HG03439 (cell line): ENCODE data around the gene EXD3.
"Not testable (repeated sequence)": the region's sequence is repeated elsewhere in the genome, so short reads cannot be mapped to it uniquely, and the experiment has no call there.

ENCODE experiments used
- ATAC-seq: cut with Tn5 transposase; IDR thresholded peaks from one replicate; pipeline ENCODE4 v1.9.1; 2021; ENCODE audit warnings: mild to moderate bottlenecking, moderate library complexity; ENCODE audit not compliant: unreplicated experiment

The EXD3 gene, protein sequence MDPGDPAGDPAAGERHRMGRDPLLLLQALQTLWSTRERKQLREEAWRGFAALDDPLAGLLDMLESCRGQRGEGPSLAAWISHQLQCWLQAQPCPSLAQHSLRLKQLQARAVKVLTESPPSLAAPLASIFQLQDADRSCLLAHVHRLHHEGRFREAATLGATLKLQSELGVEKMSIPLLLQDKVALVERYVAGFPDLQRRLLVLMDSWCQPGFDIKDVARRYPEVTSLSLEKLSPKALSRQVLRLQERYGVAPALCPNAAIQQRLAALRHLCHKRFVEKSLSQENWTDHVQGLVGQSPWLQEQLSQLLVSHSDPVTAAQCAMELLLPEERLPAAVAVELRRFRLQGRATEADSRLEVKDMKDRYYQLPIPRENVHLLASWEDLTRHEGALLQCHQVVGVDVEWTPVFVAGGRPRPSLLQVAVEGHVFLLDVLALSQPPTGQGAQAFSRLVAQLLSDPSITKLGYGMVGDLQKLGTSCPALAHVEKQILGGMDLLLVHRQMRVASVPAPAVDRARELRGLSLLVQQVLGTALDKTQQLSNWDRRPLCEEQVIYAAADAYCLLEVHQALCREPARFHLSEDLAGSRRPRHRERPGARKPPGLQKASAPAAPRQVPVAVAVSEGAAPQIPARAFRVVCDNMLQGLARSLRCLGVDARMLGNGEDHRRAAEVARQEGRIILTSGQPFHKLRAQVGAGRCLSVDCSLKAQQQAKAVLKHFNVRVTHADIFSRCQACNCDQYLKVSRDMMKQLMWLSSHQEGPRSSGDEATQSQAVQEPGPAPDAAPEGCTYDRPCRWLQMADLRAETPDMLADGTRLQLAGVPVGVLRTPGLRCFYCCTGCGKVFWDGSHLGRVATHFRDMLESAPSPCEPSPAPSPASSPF

DNA sequence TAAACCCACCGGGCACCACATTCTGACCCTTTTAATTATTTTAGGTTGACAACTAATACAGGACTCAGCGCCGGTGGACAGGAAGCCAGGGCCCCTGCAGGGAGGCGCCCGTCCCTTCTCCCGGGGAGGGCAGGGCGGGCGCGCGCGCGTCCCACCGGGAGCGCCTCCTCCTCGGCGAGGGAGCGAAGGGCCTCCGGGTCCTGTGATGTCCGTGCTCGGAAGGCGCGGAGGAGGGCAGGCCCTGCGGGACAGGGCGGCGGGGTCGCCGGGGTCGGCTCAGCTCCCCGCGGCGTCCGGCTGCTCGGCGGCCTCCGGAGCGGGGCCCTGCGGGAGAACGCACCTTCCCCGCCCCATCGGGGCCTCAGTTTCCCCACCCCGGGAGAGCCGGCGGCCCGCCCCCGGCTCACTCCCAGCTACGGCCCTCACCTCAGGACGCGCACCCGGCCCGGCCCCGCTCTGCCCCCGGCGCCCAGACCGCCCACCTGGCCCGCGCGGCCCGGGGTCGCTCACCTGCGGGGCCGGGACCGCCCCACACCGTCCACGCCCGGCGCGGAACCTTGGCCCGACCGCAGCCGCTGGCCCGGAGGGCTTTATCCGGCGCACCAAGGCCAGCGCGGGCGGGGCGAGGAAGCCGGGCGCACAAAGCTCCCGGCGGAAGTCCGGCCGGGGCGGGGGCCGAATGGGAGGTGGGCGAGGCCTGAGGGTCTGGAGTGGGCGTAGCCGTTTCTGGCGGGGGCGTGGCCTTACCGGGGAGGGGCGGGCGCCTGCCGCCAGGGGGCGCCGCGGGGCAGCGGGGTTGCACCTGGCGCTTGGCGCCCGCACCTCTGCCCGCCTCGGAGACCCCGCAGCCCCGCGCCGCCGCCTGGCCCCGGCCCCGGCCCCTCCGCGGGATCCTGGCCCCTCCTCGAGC, at the start of gene EXD3, which contains the start of gene NOXA1:
EXD3 (minus strand) TSS at position 559 of the 910 bp plus-strand sequence. CDS start 27,805 bp downstream, outside the sequence.
NOXA1 (plus strand) TSS at position 790 of the 910 bp plus-strand sequence. CDS start 137 bp downstream, outside the sequence.
- peak; percentile 84 for ATAC-seq

- no peak for ATAC-seq
Measured at GRCh38 chr9:137470785-137471184, 47.8 kb upstream of the EXD3 start.

GRCh38 chr9:137467896-137468295, 44.9 kb upstream of the EXD3 start:
- ATAC-seq, result no peak

GRCh38 chr9:137467161-137467581, 44.2 kb upstream of the EXD3 start:
- no peak for ATAC-seq

DNA sequence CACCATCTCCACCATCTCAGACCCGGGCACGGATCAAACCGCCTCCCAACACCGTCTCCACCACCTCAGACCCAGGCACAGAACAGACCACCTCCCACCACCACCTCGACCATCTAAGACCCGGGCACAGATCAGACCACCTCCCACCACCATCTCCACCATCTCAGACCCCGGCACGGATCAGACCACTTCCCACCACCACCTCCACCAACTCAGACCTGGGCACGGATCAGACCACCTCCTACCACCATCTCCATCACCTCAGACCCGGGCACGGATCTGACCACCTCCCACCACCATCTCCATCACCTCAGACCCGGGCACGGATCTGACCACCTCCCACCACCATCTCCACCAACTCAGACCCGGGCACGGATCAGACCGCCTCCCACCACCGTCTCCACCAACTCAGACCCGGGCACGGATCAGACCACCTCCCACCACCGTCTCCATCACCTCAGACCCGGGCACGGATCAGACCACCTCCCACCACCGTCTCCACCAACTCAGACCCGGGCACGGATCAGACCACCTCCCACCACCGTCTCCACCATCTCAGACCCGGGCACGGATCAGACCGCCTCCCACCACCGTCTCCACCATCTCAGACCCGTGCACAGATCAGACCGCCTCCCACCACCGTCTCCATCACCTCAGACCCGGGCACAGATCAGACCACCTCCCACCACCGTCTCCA, 43.6 kb upstream of the EXD3 start:
- ATAC-seq, result not testable (repeated sequence)

- no peak for ATAC-seq
Measured at GRCh38 chr9:137465720-137466388, 42.9 kb upstream of the EXD3 start.

DNA sequence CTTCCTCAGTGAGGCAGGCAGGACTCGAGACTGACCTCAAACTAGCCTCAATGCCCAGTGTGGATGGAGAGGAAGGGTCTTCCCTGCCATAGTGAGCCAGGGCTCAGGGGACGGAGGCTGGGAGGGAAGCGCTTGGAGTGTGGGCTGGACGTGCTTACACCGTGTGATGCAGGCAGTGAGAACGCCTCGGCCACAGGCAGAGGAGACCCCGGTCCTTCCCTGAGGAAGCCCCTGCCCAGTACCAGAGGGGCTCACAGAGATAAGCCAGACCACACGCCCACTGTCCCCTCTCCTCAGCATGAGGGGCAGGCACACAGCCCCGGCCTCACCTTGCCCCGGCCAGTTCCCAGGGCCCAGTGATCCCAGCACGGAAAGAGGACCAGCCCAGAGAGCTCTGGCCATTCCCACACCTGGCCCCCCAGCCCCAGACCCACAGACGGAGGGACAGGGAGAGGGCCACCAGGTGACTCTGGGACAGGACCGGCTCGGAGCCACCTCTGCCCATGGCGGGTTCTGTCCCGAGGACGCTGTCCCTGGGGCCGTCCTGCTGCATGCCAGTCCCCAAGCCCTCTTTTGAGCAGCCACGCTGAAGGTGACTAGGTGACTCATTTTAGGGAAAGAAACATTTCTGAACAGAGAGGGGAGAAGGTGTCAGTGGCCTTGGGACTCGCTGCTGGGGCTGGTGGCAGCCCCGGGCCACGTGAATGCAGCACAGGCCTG, 42.2 kb upstream of the EXD3 start:
- ATAC-seq, result no peak

DNA sequence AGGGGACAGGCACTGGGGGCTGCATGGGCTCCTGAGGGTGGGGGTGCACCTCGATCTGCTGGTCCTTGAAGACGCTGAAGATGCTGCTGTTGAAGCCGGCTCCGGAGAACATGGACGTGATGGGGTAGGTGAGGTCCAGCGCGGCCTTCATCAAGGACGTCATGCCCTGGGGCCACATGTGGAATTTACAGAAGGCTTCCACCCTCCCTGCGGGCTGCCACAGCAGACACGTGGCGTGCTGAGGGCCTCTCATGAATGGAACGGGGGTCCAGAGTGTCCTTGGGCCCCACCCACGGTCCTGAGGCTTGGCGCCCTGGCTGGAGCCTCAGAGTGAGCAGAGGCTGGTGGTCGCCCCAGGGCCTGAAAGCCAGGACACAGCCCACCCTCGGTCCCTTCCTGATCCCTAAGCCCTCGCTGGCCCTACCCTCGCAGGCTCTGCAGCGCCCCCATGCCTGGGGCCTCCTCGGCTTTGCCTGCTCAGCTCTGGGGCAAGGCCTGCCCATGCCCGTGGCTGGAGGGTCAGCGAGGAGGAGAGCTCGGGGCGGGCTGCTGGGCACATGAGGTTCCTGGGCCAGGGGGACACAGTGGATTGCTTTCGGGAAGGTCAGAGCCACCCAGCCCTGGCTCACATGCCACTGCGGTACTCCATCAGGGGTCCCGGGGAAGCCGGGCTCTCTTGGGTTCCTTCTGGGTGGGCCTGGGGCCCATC, 41.5 kb upstream of the EXD3 start:
- no peak for ATAC-seq

DNA sequence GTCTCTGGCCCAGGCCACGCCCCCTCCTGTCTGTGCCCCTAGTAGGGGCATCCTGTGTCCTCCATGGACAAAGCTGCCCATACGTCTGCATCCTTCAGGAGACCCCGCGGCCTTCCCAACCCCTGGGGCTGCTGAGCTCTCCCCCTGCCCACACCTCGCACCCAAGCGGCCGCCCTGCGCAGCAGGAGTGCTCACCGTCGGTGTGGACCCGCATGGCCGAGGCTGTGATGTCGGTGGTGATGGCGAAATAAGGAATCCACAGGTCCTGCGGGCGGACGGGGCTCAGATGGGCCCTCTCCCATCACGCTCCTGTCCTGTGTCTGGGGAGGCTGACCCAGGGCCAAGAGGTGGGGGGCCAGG, 40.9 kb upstream of the EXD3 start:
- ATAC-seq, result no peak

DNA sequence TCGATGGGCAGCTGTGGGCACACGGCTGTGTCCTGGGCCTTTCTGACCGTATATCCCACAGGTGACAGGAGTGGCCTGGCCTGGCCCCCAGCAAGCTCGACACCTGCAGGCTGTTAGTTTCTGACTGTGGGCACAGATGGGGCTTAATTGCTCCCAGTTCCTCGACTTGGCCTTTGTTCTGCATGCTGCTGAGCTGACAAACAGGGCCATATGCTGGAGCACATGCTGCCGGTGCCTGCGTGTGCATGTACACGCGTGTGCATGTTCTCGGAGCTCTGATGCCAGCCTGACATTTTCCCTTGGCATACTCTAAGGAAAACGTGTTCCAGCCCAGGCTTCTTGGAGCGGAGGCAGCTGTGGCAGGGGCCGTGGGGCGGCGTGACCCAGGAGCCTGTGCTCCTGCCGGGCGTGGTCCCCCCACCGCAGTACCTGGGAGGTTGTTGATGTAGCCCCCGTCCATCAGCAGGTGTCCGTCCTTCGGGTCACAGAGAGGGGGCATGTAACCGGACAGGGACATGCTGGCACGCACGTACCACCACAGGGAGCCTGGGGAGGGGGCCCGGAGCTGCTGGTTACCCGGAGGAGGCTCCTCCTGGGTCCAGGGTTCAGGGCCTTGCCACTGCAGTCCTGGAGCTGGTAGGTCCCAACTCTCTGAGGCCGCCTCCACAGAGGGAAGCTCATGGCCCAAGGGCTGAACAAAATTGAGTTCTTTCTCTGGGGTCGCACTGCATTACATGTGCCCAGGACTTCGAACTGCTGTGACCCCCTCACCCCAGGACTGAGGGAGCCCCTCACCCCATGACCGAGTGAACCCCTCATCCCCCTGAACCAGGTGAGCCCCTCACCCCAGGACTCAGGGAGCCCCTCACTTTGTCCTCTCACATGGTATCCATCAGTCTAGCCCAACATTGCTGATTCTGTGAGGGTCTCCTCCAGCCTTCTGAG, 40.3 kb upstream of the EXD3 start:
- ATAC-seq, result no peak

DNA sequence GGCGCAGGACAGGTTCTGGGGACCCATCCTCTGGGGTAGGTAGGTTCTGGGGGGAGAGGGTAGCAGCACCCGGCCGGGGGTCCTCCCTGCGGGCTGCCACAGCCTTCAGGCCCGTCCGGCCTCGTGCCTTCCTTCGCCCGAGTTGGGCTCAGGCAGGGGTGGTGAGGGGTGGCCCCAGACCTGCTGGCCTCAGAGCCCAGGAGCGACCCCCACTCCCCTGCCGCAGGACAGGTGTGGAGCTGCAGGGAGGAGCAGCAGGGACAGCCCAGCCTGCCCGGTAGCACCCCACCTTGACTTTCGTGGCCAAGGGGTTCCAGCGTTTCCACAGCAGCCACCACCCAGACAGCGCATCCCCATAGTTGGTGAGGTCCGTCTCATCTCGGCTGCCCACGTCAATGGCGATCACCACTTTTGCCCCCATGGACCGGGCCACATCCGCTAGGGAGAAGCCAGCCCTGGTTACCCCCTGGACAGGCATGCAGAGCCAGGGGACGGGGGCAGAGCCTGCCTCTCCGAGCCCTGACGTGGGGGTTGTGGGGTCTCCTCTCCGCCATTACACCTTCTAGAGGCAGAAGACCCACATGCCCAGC, 39.5 kb upstream of the EXD3 start:
- no peak for ATAC-seq

DNA sequence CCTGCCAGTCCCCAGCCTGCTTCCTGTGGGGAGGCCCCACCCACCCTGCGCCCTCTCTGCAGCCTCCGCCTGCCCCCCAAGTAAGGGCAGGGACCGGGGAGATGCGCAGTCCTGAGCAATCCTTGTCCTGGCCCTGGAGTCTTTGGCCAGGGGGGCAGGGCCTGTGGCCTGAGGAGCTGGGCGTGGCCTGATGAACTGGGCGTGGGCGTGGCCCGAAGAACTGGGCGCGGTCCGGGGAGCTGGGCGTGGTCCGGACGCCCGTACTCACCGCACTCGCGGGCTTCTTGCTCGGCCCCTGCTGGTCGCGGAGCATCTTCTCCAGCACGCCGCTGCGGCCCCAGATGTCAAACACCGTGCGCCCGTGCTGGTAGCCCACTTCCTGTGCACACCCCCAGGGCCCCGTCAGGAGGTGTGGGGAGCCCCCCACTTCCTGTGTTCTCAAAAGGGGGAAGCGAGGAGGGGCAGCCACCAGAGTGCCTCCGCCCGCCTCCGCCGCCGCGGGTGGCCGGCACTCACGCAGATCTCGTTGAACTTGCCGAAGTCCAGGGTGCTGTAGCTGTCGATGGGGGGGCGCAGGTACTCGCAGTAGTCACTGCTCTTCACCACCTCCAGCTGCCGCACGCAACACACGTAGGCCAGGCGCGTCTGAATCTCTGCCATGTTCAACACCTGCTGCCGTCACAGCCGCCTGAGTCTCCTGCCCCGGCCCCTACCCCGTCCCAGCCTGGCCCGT, 38.9 kb upstream of the EXD3 start:
- peak; percentile 46 for ATAC-seq

GRCh38 chr9:137461316-137461662, 38.3 kb upstream of the EXD3 start:
- no peak for ATAC-seq

DNA sequence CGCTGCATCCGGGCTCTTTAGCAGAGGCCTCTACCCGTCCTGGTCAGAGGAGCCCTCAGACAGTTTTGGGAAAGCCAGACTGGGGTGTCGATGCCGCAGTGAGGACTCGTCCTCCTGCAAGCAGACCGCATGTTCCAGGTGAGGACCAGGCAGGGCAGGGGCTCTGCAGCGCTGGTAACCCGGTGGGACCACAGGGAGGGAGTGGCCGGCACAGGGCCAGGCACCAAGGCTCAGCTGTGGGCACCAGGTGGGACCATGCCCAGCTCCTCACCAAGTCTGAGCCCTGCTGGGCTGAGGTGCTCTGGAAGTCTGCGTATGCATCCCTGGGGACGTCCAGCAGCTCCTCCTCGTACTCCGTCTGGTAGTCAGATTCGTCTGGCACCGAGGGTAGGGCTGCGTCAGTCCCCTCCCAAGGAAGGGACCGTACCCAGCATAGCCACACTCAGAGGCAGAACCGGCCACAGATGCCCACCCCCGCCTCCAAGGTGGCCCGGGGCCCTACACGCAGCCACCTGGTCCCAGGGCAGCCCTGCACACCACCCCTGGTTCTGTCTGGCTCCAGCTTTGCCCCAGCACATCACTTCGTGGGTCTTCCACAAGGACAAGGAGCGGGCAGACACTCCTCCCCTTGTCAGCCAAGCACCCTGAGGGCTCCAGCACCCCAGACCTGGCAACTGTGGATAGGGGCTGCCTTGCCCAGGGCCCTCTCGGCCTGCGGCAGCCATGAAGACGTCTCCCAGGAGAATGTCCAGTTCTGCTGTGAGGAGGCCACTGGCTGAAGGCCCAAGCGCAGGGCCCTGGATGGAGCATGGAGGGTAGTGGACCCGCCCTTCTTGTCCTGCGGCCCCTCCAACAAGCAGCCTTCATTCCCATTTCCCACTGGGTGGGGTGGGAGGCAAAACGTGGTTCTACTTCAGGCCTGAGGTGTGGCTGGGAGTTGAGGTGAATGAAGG, 37.7 kb upstream of the EXD3 start:
- no peak for ATAC-seq
